NCI-H510A (cell line): ENCODE results near the gene TMEM132C.
"Not testable (repeated sequence)": the region's sequence is repeated elsewhere in the genome, so short reads cannot be mapped to it uniquely, and the experiment has no call there.

Experiments used
- DNase-seq: peaks from one replicate; lab custom pipeline; 2025; lab: John Stamatoyannopoulos, UW

TMEM132C gene

GRCh38 chr12:128564956-128565355 lies 298.0 kb downstream of the TMEM132C start:
- no peak for DNase-seq

GRCh38 chr12:128567730-128568129 lies 300.8 kb downstream of the TMEM132C start:
- no peak for DNase-seq

- DNase-seq = no peak
Measured at GRCh38 chr12:128570191-128571065, 303.5 kb downstream of the TMEM132C start.

- no peak for DNase-seq
Measured at GRCh38 chr12:128571906-128572810, 305.2 kb downstream of the TMEM132C start.

- no peak for DNase-seq
Measured at GRCh38 chr12:128573907-128574306, 306.9 kb downstream of the TMEM132C start.

GRCh38 chr12:128578045-128578444 lies 311.1 kb downstream of the TMEM132C start:
- no peak for DNase-seq

GRCh38 chr12:128581321-128581761 lies 314.4 kb downstream of the TMEM132C start:
- DNase-seq = no peak

GRCh38 chr12:128583453-128583852 lies 316.5 kb downstream of the TMEM132C start:
- no peak for DNase-seq

- DNase-seq = no peak
Measured at GRCh38 chr12:128586451-128587029, 319.6 kb downstream of the TMEM132C start.

- no peak for DNase-seq
Measured at GRCh38 chr12:128587918-128588317, 320.9 kb downstream of the TMEM132C start.

GRCh38 chr12:128592220-128592744 lies 325.3 kb downstream of the TMEM132C start:
- no peak for DNase-seq

- DNase-seq = no peak
Measured at GRCh38 chr12:128594521-128594920, 327.6 kb downstream of the TMEM132C start.

- no peak for DNase-seq
Measured at GRCh38 chr12:128595609-128596008, 328.6 kb downstream of the TMEM132C start.

GRCh38 chr12:128600886-128601285 lies 333.9 kb downstream of the TMEM132C start:
- no peak for DNase-seq

- DNase-seq = no peak
Measured at GRCh38 chr12:128603573-128604115, 336.7 kb downstream of the TMEM132C start.

GRCh38 chr12:128604219-128604618 lies 337.2 kb downstream of the TMEM132C start:
- DNase-seq = not testable (repeated sequence)

GRCh38 chr12:128606051-128606450 lies 339.1 kb downstream of the TMEM132C start:
- peak; percentile 35 for DNase-seq

GRCh38 chr12:128606538-128606937 lies 339.6 kb downstream of the TMEM132C start:
- DNase-seq = no peak

GRCh38 chr12:128606970-128607369 lies 340.0 kb downstream of the TMEM132C start:
- no peak for DNase-seq

GRCh38 chr12:128607641-128608040 lies 340.7 kb downstream of the TMEM132C start:
- DNase-seq = no peak

- no peak for DNase-seq
Measured at GRCh38 chr12:128609861-128610260, 342.9 kb downstream of the TMEM132C start.

GRCh38 chr12:128611736-128612135 lies 344.8 kb downstream of the TMEM132C start:
- DNase-seq = no peak
